IMR-90 (cell line): Measurements from ENCODE around the gene HIRA.
"Not testable (repeated sequence)": the region's sequence is repeated elsewhere in the genome, so short reads cannot be mapped to it uniquely, and the experiment has no call there.

Experiments
- CEBPB ChIP-seq: IDR thresholded peaks from 2 replicates; pipeline ENCODE4 v1.6.1; 2012; ENCODE audit warnings: low read depth, low read length, improper control_type of control experiment
- MAFK ChIP-seq: IDR thresholded peaks from 2 replicates; pipeline ENCODE4 v1.6.1; 2012; ENCODE audit warnings: low read depth, low read length, improper control_type of control experiment
- MXI1 ChIP-seq: IDR thresholded peaks from 2 replicates; pipeline ENCODE4 v1.6.1; 2012; ENCODE audit warnings: low read depth, mild to moderate bottlenecking, low read length, moderate library complexity, borderline replicate concordance
- POLR2A ChIP-seq: IDR thresholded peaks from 2 replicates; pipeline ENCODE4 v1.6.1; 2012; ENCODE audit warnings: mild to moderate bottlenecking, low read depth, low read length
- RFX5 ChIP-seq: IDR thresholded peaks from 2 replicates; pipeline ENCODE4 v1.8.0; 2012; ENCODE audit warnings: low read depth, mild to moderate bottlenecking, low read length, moderate library complexity
- SMC3 ChIP-seq: fragments of 150-350 bp; IDR thresholded peaks from 2 replicates; pipeline ENCODE4 v1.6.1; 2016; ENCODE audit warnings: low read depth, mild to moderate bottlenecking, antibody characterized with exemption, low read length, moderate library complexity
- TF ChIP-seq, protein P1 (sequence below): conservative IDR thresholded peaks from 2 replicates; pipeline ENCODE4 v1.5.1; 2012; ENCODE audit warnings: mild to moderate bottlenecking, low read depth, low read length, improper control_type of control experiment

DNA sequence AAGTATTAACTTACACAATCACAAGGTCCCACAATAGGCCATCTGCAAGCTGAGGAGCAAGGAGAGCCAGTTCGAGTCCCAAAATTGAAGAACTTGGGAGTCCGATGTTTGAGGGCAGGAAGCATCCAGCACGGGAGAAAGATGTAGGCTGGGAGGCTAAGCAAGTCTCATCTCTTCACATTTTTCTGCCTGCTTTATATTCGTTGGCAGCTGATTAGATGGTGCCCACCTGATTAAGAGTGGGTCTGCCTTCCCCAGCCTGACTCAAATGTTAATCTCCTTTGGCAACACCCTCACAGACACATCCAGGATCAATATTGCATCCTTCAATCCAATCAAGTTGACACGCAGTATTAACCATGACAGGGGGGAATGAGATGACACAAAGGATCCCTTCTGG lies 101.3 kb downstream of the HIRA start:
- TF ChIP-seq, protein P1, sequence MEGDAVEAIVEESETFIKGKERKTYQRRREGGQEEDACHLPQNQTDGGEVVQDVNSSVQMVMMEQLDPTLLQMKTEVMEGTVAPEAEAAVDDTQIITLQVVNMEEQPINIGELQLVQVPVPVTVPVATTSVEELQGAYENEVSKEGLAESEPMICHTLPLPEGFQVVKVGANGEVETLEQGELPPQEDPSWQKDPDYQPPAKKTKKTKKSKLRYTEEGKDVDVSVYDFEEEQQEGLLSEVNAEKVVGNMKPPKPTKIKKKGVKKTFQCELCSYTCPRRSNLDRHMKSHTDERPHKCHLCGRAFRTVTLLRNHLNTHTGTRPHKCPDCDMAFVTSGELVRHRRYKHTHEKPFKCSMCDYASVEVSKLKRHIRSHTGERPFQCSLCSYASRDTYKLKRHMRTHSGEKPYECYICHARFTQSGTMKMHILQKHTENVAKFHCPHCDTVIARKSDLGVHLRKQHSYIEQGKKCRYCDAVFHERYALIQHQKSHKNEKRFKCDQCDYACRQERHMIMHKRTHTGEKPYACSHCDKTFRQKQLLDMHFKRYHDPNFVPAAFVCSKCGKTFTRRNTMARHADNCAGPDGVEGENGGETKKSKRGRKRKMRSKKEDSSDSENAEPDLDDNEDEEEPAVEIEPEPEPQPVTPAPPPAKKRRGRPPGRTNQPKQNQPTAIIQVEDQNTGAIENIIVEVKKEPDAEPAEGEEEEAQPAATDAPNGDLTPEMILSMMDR = not testable (repeated sequence)
- TF ChIP-seq MAFK, CEBPB, POLR2A, RFX5, SMC3, MXI1: not testable (repeated sequence)
